GM12801 (cell line): ENCODE measurements around the gene TMEM8B.

Experiments used
- TF ChIP-seq, protein P1 (sequence below): IDR thresholded peaks from one replicate; pipeline ENCODE4 v1.5.1; 2011; ENCODE audit warnings: control low read depth; ENCODE audit not compliant: insufficient read length; ENCODE audit errors: extremely low read depth

The TMEM8B gene

DNA sequence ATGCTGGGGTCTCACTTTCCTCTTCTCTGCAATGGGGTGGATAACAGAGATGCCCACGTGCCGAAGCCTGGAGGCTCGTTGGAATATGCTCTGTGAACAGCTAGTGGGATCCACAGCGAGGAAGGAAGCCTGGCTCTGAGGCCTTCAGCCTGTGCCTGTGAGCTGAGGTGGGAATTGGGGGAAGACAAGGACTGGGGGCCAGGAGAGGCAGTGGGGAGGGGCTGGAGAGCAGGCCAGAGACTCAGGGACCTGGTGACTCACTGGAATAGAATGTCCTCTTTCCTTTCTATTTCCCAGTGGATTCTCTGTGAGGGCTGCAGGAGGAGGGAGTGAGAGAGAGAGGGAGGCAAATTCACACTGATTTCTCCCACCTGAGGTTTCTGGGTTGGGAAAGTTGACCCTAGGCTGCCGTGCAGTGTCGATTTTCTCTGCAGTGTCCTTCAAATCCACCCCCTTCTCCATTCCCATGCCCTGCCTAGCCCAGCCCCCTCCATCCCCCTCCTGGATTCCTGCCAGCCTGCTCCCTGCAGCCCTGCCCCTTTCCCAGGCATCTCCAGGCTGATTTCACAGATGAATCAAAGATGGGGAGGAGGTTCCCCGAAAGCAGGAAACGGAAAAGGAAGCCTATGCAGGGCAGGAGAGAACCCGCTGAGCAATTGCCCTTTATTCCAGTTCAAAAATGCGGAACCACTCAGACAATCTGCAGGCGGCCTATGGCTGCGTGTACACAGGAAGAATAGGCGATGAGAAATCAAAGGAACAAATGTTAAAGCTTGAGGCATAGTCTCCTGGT is 78.9 kb downstream of the TMEM8B start:
- TF ChIP-seq, protein P1, sequence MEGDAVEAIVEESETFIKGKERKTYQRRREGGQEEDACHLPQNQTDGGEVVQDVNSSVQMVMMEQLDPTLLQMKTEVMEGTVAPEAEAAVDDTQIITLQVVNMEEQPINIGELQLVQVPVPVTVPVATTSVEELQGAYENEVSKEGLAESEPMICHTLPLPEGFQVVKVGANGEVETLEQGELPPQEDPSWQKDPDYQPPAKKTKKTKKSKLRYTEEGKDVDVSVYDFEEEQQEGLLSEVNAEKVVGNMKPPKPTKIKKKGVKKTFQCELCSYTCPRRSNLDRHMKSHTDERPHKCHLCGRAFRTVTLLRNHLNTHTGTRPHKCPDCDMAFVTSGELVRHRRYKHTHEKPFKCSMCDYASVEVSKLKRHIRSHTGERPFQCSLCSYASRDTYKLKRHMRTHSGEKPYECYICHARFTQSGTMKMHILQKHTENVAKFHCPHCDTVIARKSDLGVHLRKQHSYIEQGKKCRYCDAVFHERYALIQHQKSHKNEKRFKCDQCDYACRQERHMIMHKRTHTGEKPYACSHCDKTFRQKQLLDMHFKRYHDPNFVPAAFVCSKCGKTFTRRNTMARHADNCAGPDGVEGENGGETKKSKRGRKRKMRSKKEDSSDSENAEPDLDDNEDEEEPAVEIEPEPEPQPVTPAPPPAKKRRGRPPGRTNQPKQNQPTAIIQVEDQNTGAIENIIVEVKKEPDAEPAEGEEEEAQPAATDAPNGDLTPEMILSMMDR = no peak

DNA sequence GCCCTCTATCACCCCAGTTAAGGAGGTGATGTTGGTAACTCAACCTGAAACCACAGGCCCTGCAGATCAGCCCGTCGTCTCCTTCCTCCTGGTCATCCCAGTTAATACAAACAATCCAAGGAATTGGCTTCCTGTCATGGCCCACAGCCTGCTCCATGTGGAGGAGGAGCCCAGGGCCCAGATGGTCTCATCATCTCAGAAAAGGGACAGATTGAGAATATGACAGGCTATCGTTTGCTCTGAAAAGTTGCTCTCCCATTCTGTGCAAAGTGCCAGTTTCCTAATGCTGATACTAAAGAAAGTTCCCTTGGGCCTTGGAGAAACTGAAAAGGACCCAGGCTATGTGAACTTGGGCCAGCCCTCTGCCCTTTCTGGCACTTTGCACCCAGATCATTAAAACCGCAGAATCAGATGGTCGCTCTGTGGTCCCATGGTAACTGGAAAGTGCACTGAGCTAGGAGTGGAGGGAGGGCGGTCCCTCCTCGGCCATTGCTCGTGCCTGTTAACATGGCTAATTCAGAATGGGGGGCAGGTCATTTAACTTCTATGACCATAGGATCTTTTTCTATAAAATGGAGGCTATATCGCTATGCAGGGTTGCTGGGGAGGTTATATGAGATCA is 79.6 kb downstream of the TMEM8B start:
- TF ChIP-seq, protein P1 = no peak

DNA sequence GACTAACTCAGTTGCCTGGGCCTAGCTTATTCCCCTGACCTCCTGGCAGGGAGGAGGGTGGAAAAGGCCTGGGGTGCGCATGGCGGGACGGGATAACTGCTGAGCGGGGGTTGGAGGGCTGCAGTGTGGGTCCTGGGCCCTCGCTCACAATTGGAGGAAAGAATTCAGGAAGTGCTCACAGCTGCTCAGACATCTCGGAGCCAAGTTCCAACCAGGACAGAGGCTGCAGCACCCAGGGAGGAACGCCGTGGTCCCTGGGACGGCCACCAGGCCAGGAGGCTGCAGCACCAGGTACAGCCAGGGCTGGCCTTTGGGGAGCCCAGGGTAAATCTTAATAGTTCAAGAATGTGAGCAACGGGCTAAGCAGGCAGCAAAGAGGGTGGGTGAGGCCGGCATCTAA is 80.2 kb downstream of the TMEM8B start, which contains the start of gene SPAAR:
SPAAR (plus strand) TSS at position 217 of the 400 bp plus-strand sequence. CDS start 974 bp downstream, outside the sequence.
- TF ChIP-seq, protein P1 = no peak

- TF ChIP-seq, protein P1 = no peak
Observed at GRCh38 chr9:35909687-35910612, 80.9 kb downstream of the TMEM8B start.

DNA sequence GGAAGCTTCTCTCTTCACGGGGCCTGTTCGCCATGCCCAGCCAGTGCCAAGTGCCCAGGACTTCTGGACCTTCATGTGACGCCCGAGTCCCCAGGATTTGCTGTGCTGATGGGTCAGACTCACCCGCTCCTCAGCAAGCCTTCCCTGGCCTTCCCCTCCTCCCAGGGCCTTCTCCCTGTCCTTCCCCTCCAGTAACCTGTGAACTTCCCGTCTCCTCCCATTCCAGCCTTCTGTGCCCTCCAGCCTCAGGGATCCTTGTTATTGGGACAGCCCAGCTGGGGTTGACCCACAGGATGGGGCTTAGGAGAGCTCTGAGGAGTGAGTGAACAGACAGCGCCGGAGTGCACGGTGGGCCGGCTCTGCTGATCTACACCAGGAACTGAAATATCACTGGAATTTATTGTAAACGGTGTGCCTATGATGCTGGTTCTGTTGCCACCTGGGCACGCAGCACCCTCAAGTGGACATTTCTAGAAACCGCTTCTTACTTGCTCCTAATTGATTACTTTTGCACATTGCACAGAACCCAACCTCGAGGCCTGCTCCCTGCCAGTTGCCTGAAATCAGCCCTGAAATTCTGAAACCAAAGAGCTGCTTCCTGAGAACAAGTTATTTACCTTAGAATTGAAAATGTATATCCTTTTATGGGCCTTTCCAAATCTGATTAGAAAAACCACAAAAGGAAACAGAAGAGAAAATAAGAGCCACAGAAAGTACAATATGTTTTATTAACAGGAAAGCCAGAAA is 81.8 kb downstream of the TMEM8B start:
- TF ChIP-seq, protein P1 = no peak

GRCh38 chr9:35911690-35912089 is 82.7 kb downstream of the TMEM8B start:
- TF ChIP-seq, protein P1 = no peak
